H1 (cell line): Measurements from ENCODE around the gene ZC3H11A. TPM values are rescaled to one million over a fixed set of nuclear protein-coding genes. Genes with fewer than 3 reads are reported as not detected.

Source experiments
- CTCF ChIA-PET: fragments of 300-600 bp; sonication (Branson Sonifier 250); formaldehyde crosslinking; loops from one replicate; lab custom pipeline; 2021; ENCODE audit not compliant: partially characterized antibody; lab: Charles Lee
- POLR2A ChIA-PET: fragments of 300-600 bp; sonication (Branson Sonifier 250); formaldehyde crosslinking; loops from one replicate; lab custom pipeline; 2021; ENCODE audit warnings: inconsistent platforms; ENCODE audit not compliant: partially characterized antibody; lab: Charles Lee
- DNase-seq, 2 experiments: peaks; one replicate each; pipeline versions ENCODE4 v3.0.0 to v3.0.0-alpha.2; 2010 to 2022; ENCODE audit warnings: low spot score in 2 of 2, low read depth in 1 of 2, mixed read lengths in 1 of 2
- FAIRE-seq: peaks from 2 replicates; lab custom pipeline; 2011; peaks lifted over from hg19 to GRCh38; lab: Jason Lieb, UNC
- H2AFZ ChIP-seq: 2 replicates; pipeline ENCODE4 v1.8.1; 2012; ENCODE audit warnings: low read length, inconsistent platforms
- H2AK5ac ChIP-seq: 2 replicates; pipeline ENCODE4 v1.6.1; 2013; ENCODE audit warnings: low read depth, low read length
- H2BK120ac ChIP-seq: replicated peaks from 2 replicates; pipeline ENCODE3; 2013; ENCODE audit warnings: low read depth, low read length, inconsistent platforms
- H2BK12ac ChIP-seq: 2 replicates; pipeline ENCODE4 v1.6.1; 2013; ENCODE audit warnings: low read depth, low read length
- H2BK15ac ChIP-seq: 2 replicates; pipeline ENCODE4 v1.6.1; 2013; ENCODE audit warnings: low read length
- H2BK20ac ChIP-seq: 2 replicates; pipeline ENCODE4 v1.6.1; 2013; ENCODE audit warnings: low read length
- H2BK5ac ChIP-seq: 2 replicates; pipeline ENCODE4 v1.6.1; 2013; ENCODE audit warnings: low read depth, low read length
- H3K14ac ChIP-seq: 2 replicates; pipeline ENCODE4 v1.6.1; 2013; ENCODE audit warnings: inconsistent platforms; ENCODE audit not compliant: insufficient read length
- H3K18ac ChIP-seq: 2 replicates; pipeline ENCODE4 v1.6.1; 2013; ENCODE audit warnings: low read length; ENCODE audit errors: extremely low read depth
- H3K23ac ChIP-seq: 2 replicates; pipeline ENCODE4 v1.6.1; 2013; ENCODE audit warnings: inconsistent platforms; ENCODE audit not compliant: insufficient read length
- H3K23me2 ChIP-seq: 2 replicates; pipeline ENCODE4 v1.6.1; 2013; ENCODE audit warnings: low read depth, low read length
- H3K27ac ChIP-seq: 2 replicates; pipeline ENCODE4 v1.6.1; 2011; ENCODE audit warnings: low read depth, low read length, inconsistent platforms
- H3K27me3 ChIP-seq, 4 experiments: replicated peaks in 1 of 4; 1 replicate in 1 of 4; 2 replicates in 3 of 4; pipeline versions ENCODE4 v1.6.1 to v1.8.1; 2011 to 2013; ENCODE audit warnings: low read length in 3 of 4, mild to moderate bottlenecking in 3 of 4, inconsistent platforms in 2 of 4, mixed read lengths in 2 of 4, moderate library complexity in 1 of 4; ENCODE audit not compliant: control insufficient read depth in 3 of 4, insufficient read depth in 3 of 4; ENCODE audit errors: extremely low read depth in 1 of 4
- H3K36me3 ChIP-seq, 4 experiments: 2 replicates each; pipeline versions ENCODE4 v1.6.1 to v1.8.1; 2011 to 2013; ENCODE audit warnings: mild to moderate bottlenecking in 4 of 4, low read length in 3 of 4, moderate library complexity in 2 of 4, control low read depth in 1 of 4, inconsistent platforms in 1 of 4; ENCODE audit not compliant: insufficient read depth in 4 of 4, control insufficient read depth in 2 of 4
- H3K4ac ChIP-seq: replicated peaks from 2 replicates; pipeline ENCODE3; 2013; ENCODE audit warnings: low read length, low read depth, mixed read lengths, inconsistent platforms; ENCODE audit not compliant: insufficient read length
- H3K4me1 ChIP-seq, 4 experiments: replicated peaks in 1 of 4; 1 replicate in 1 of 4; 2 replicates in 3 of 4; pipeline versions ENCODE4 v1.6.1 to v1.8.1; 2011 to 2013; ENCODE audit warnings: low read length in 3 of 4, inconsistent platforms in 2 of 4, mixed read lengths in 1 of 4; ENCODE audit not compliant: insufficient read depth in 4 of 4, control insufficient read depth in 3 of 4
- H3K4me2 ChIP-seq, 2 experiments: 2 replicates each; pipeline versions ENCODE4 v1.6.1 to v1.8.1; 2011 to 2013; ENCODE audit warnings: low read depth in 2 of 2, low read length in 2 of 2, control low read depth in 1 of 2, inconsistent platforms in 1 of 2, mild to moderate bottlenecking in 1 of 2; ENCODE audit not compliant: insufficient read depth in 1 of 2
- H3K4me3 ChIP-seq, 4 experiments: fragments of 200-600, 300-600 bp in 1 of 4; sonication (generic), shearing (Covaris generic), sonication (Bioruptor Twin) in 1 of 4; 2 replicates each; pipeline versions ENCODE4 v1.5.1 to v1.8.1; 2011 to 2016; ENCODE audit warnings: low read length in 4 of 4, low read depth in 3 of 4, control low read depth in 2 of 4, inconsistent platforms in 2 of 4, mild to moderate bottlenecking in 2 of 4, mixed read lengths in 1 of 4, moderate library complexity in 1 of 4; ENCODE audit not compliant: insufficient read depth in 2 of 4; ENCODE audit errors: extremely low read depth in 1 of 4
- H3K56ac ChIP-seq: replicated peaks from 2 replicates; pipeline ENCODE3; 2013; ENCODE audit warnings: low read depth, mild to moderate bottlenecking, mixed read lengths, low read length, inconsistent platforms; ENCODE audit not compliant: insufficient read length
- H3K79me1 ChIP-seq: 2 replicates; pipeline ENCODE4 v1.6.1; 2013; ENCODE audit warnings: low read depth, low read length, control low read depth
- H3K79me2 ChIP-seq, 2 experiments: 2 replicates each; pipeline versions ENCODE4 v1.6.1 to v1.8.1; 2012 to 2013; ENCODE audit warnings: low read length in 2 of 2, mild to moderate bottlenecking in 2 of 2, inconsistent platforms in 1 of 2; ENCODE audit not compliant: insufficient read depth in 2 of 2, control insufficient read depth in 1 of 2
- H3K9ac ChIP-seq, 4 experiments: replicated peaks in 1 of 4; 1 replicate in 1 of 4; 2 replicates in 3 of 4; pipeline versions ENCODE4 v1.6.1 to v1.8.1; 2011 to 2013; ENCODE audit warnings: low read depth in 3 of 4, low read length in 3 of 4, control low read depth in 2 of 4, mild to moderate bottlenecking in 2 of 4, moderate library complexity in 2 of 4, inconsistent platforms in 1 of 4; ENCODE audit errors: extremely low read depth in 1 of 4
- H3K9me3 ChIP-seq, 2 experiments: 2 replicates each; pipeline versions ENCODE4 v1.6.1 to v1.8.1; 2012 to 2013; ENCODE audit warnings: mild to moderate bottlenecking in 2 of 2, moderate library complexity in 2 of 2, control low read depth in 1 of 2, inconsistent platforms in 1 of 2, low read depth in 1 of 2, low read length in 1 of 2, mixed read lengths in 1 of 2; ENCODE audit not compliant: insufficient read depth in 2 of 2
- H4K20me1 ChIP-seq, 2 experiments: replicated peaks in 1 of 2; 2 replicates each; pipeline versions ENCODE3 to v1.8.1; 2011 to 2013; ENCODE audit warnings: inconsistent platforms in 2 of 2, low read length in 2 of 2, mild to moderate bottlenecking in 1 of 2; ENCODE audit not compliant: insufficient read depth in 2 of 2, control insufficient read depth in 1 of 2
- H4K5ac ChIP-seq: 2 replicates; pipeline ENCODE4 v1.6.1; 2013; ENCODE audit warnings: low read length, low read depth, mixed read lengths, inconsistent platforms; ENCODE audit not compliant: insufficient read length
- H4K8ac ChIP-seq: 2 replicates; pipeline ENCODE4 v1.8.0; 2013; ENCODE audit warnings: mild to moderate bottlenecking, moderate library complexity, low read length, inconsistent platforms; ENCODE audit not compliant: insufficient read depth; ENCODE audit errors: extremely low read depth
- H4K91ac ChIP-seq: replicated peaks from 2 replicates; pipeline ENCODE3; 2013; ENCODE audit warnings: low read length, mixed read lengths, inconsistent platforms; ENCODE audit not compliant: insufficient read length
- ASH2L ChIP-seq: fragments of 200-600, 300-600 bp; sonication (generic); IDR thresholded peaks from one replicate; pipeline ENCODE4 v1.7.1; 2017; ENCODE audit warnings: low read length
- HDAC6 ChIP-seq: IDR thresholded peaks from one replicate; pipeline ENCODE4 v1.7.1; 2012; ENCODE audit warnings: low read depth, mild to moderate bottlenecking, inconsistent platforms, low read length, moderate library complexity
- WGBS, 2 experiments: shearing (Covaris generic) in 1 of 2; methylation state at CpG; one replicate each; pipeline versions ENCODE4 v1.1.6 to v1.1.7; 2013 to 2015; ENCODE audit warnings: low lambda C conversion rate in 2 of 2, mixed read lengths in 2 of 2, inconsistent platforms in 1 of 2, low coverage in 1 of 2, missing lambda C conversion rate in 1 of 2; ENCODE audit not compliant: insufficient replicate concordance in 2 of 2, insufficient coverage in 1 of 2, insufficient read length in 1 of 2; ENCODE audit errors: extremely low coverage in 1 of 2, missing lambda C conversion rate in 1 of 2; 5-methylcytosine and 5-hydroxymethylcytosine counted together
- polyA plus RNA-seq, 7 experiments: library from polyadenylated mRNA; depleted of rRNA in 3 of 7; stranded (reverse) in 5 of 7; unstranded in 2 of 7; fragments of >200 nt in 5 of 7; fragments of 200-250 nt in 2 of 7; gene quantifications; 1 replicate in 5 of 7; 2 replicates in 1 of 7; 4 replicates in 1 of 7; pipeline versions ENCODE4 v1.2.1 to v1.2.3, GENCODE V29; 2011 to 2013; ENCODE audit warnings: missing spikeins in 2 of 7, mixed read lengths in 2 of 7
- total RNA-seq: library from RNA; stranded (reverse); fragmentation: NEBNext Ultra II Directional; extraction: Animal tissue kit (Norgen Biotek cat#: 25700); gene quantifications from 2 replicates; pipeline ENCODE4 v1.2.1, GENCODE V29; 2021

ZC3H11A gene
- total and polyA plus RNA-seq, 2 of the 8 experiments (the other 6 are each of a cell fraction or from before 2014, with no cell fraction given) = 37.2 to 105 TPM

DNA sequence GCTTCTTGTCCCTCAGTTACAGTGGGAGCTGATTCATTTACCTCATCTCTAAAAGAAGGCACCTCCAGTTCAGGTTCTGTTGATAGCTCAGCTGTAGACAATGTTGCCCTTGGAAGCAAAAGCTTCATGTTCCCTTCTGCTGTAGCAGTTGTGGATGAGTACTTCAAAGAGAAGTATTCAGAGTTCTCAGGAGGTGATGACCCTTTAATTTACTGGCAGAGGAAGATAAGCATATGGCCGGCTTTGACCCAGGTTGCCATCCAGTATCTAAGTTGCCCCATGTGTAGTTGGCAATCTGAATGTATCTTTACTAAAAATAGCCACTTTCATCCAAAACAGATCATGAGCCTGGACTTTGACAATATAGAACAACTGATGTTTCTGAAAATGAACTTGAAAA lies 4.5 kb downstream of the ZC3H11A start:
- Histone ChIP-seq H3K27me3 (no peaks in the 10 kb centered on the region), H3K27ac (no peak overlapping the region), H2BK5ac (no peak overlapping the region), H2BK20ac (no peak overlapping the region), H2BK120ac (no peak overlapping the region), H3K23me2 (no peaks in the 10 kb centered on the region), H4K5ac (no peak overlapping the region), H2BK15ac (no peak overlapping the region), H3K79me1 (peaks cover 7% of the 10 kb centered on the region), H3K4me1 (peaks cover 0 to 4% (median 0%) of the 10 kb centered on the region in 4 experiments; a peak in 1 of 7 replicates), H3K23ac (no peak overlapping the region), H4K20me1 (peaks cover 0 to 9% of the 10 kb centered on the region in 2 experiments), H3K56ac (no peak overlapping the region), H2AK5ac (no peak overlapping the region), H3K36me3 (peaks cover 2 to 49% (median 17%) of the 10 kb centered on the region in 4 experiments; a peak in 4 of 8 replicates), H4K8ac (no peak overlapping the region), H2AFZ (no peak overlapping the region), H3K9me3 (peaks cover 4 to 10% of the 10 kb centered on the region in 2 experiments; a peak in 2 of 4 replicates), H3K4ac (no peak overlapping the region), H4K91ac (no peak overlapping the region), H3K4me2 (no peak overlapping the region), H3K9ac (no peak overlapping the region), H3K79me2 (peaks cover 33 to 83% of the 10 kb centered on the region in 2 experiments), H3K14ac (no peak overlapping the region), H3K4me3 (no peak overlapping the region), H2BK12ac (no peak overlapping the region), H3K18ac (no peak overlapping the region)
- TF ChIP-seq HDAC6 (no peak), ASH2L (no peak)
- FAIRE-seq (no peak), DNase-seq (no peak)
- POLR2A ChIA-PET = interaction anchor here (1.1 to 4.2 kb wide), 4 partner anchors 11 to 20 kb away, joined by 3 to 20 read pairs (median 6); no protein-coding TSS in a partner anchor
- CTCF ChIA-PET = no interaction called here
- WGBS, 2 experiments = 100% methylated on average over 1 of the region's 1 CpG; no CpG with 5 or more reads in 1 of the 2 experiments
